Measurements from ENCODE around the gene ZC3H4. TPM values are rescaled to one million over a fixed set of nuclear protein-coding genes. Genes with fewer than 3 reads are reported as not detected.

Gene ZC3H4
- total RNA-seq, 4 donors from 2014 or later: 22.5 to 28.7 (median 24.9) TPM

GRCh38 chr19:47067215-47067847 is 46.2 kb downstream of the ZC3H4 start:
- WGBS, 2 donors (ENCODE audit: low coverage in 1 of 2): no CpG with 5 or more reads among the region's 36 CpGs
- Histone ChIP-seq H3K27me3 (no peaks in the 10 kb centered on the region), H3K4me1 (no peaks in the 10 kb centered on the region), H3K36me3 (peaks cover 0 to 78% of the 10 kb centered on the region in 2 donors), H3K27ac (no peak overlapping the region), H3K4me3 (no peak overlapping the region), H3K9me3 (no peaks in the 10 kb centered on the region)
- ATAC-seq: no peak
- TF ChIP-seq EP300 (IDR thresholded peaks at IDR 0.05): no peak
- no peak for TF ChIP-seq CTCF (IDR thresholded peaks at IDR 0.05)
- no peak for TF ChIP-seq POLR2A (IDR thresholded peaks at IDR 0.05)
- TF ChIP-seq POLR2AphosphoS5 (IDR thresholded peaks at IDR 0.05): no peak

GRCh38 chr19:47066376-47067214 is 47.0 kb downstream of the ZC3H4 start:
- 83% methylated on average over 2 of the region's 61 CpGs; no CpG with 5 or more reads in 1 of the 2 donors for WGBS, 2 donors (ENCODE audit: low coverage in 1 of 2)

GRCh38 chr19:47065242-47065641 is 48.3 kb downstream of the ZC3H4 start:
- Histone ChIP-seq H3K4me1 (no peaks in the 10 kb centered on the region), H3K27ac (no peak overlapping the region), H3K36me3 (peaks cover 0 to 57% of the 10 kb centered on the region in 2 donors), H3K9me3 (no peaks in the 10 kb centered on the region), H3K4me3 (no peak overlapping the region), H3K27me3 (no peaks in the 10 kb centered on the region)
- WGBS, 2 donors (ENCODE audit: low coverage in 1 of 2): 80% methylated on average over 1 of the region's 11 CpGs; no CpG with 5 or more reads in 1 of the 2 donors
- ATAC-seq: no peak
- TF ChIP-seq EP300 (IDR thresholded peaks at IDR 0.05) (no peak), CTCF (IDR thresholded peaks at IDR 0.05) (no peak), POLR2A (IDR thresholded peaks at IDR 0.05) (no peak), POLR2AphosphoS5 (IDR thresholded peaks at IDR 0.05) (no peak)

More at GRCh38 chr19:47066376-47067214, 47.0 kb downstream of the ZC3H4 start:
- H3K27ac ChIP-seq: no peak overlapping the region
- TF ChIP-seq EP300 (IDR thresholded peaks at IDR 0.05): no peak
- TF ChIP-seq POLR2A (IDR thresholded peaks at IDR 0.05): no peak
- TF ChIP-seq POLR2AphosphoS5 (IDR thresholded peaks at IDR 0.05): no peak
- TF ChIP-seq CTCF (IDR thresholded peaks at IDR 0.05): no peak
- peaks cover 0 to 70% of the 10 kb centered on the region in 2 donors for H3K36me3 ChIP-seq
- no peaks in the 10 kb centered on the region for H3K9me3 ChIP-seq
- H3K27me3 ChIP-seq: no peaks in the 10 kb centered on the region
- H3K4me1 ChIP-seq: no peaks in the 10 kb centered on the region
- ATAC-seq: no peak
- H3K4me3 ChIP-seq: no peak overlapping the region

GRCh38 chr19:47063874-47064273 is 49.7 kb downstream of the ZC3H4 start:
- ATAC-seq: no peak
- Histone ChIP-seq H3K4me3 (no peak overlapping the region), H3K9me3 (no peaks in the 10 kb centered on the region), H3K36me3 (peaks cover 0 to 43% of the 10 kb centered on the region in 2 donors), H3K4me1 (no peaks in the 10 kb centered on the region), H3K27me3 (no peaks in the 10 kb centered on the region), H3K27ac (no peak overlapping the region)
- TF ChIP-seq POLR2A (IDR thresholded peaks at IDR 0.05): no peak
- no peak for TF ChIP-seq POLR2AphosphoS5 (IDR thresholded peaks at IDR 0.05)
- TF ChIP-seq CTCF (IDR thresholded peaks at IDR 0.05): no peak
- TF ChIP-seq EP300 (IDR thresholded peaks at IDR 0.05): no peak
- 50 to 93% methylated on average over 1 of the region's 6 CpGs for WGBS, 2 donors (ENCODE audit: low coverage in 1 of 2)

Measured in gastroesophageal sphincter (tissue), 4 donors.